Measurements from ENCODE around the gene DAP.

Gene DAP

DNA sequence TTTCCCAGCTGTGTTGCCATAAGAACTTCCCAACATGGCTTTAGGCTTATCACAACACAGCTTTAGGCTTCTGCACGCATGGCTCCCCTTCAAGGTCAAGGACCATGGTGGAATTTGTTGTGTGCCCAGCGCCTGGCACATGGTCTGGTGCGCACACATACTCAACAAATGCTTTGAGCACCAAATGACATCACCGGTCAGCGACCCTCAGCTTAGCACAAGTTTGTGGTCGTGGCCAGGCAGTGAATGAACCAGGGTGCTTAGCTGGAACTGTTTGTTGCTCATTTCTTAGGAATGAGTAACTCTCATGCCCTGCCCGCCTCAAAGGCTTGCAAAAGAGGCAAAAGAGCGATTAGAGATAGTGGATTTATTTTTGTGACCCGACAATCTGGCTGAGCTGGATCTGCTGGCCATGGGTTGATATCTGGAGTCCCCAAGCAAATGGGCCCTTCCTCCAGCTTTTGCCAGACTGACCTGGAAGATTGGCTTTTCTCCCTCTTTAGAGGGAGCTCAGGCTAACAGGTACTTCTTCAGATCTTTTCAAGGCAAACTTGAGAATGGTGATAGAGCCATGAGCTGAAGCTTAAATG is 58.9 kb downstream of the DAP start:
- peak; percentile 98 for DNase-seq
- in situ Hi-C loops (cut with HindIII; ENCODE audit: low pct_ligation_motif_present, low pct_unique_long_range_greater_than_20kb, low sequenced_read_pairs), result no loop called here

DNA sequence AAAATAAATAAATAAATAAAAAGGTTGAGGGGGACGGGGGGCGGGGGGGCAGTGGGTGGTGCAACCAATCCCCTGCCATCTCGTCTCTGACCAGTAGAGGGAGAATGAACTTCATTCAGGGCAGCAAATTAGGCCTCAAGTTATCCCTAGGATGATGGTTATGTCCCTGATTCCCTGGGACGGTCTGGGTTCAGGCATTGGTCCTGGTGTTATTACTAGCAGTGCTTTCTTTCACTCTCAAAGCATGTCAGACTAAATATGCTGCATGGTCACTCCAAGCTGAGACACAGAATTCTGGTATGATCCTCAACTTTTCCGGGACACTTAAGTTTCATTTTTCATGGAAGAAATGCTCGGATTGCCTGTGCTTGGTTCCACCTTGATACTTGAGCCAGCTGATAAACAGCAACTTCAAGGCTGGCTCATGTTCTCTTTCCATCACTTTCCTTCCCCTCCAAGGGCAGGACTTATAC is 59.4 kb downstream of the DAP start:
- in situ Hi-C loops (cut with HindIII; ENCODE audit: low pct_ligation_motif_present, low pct_unique_long_range_greater_than_20kb, low sequenced_read_pairs), result no loop called here
- peak; percentile 66 for DNase-seq

DNA sequence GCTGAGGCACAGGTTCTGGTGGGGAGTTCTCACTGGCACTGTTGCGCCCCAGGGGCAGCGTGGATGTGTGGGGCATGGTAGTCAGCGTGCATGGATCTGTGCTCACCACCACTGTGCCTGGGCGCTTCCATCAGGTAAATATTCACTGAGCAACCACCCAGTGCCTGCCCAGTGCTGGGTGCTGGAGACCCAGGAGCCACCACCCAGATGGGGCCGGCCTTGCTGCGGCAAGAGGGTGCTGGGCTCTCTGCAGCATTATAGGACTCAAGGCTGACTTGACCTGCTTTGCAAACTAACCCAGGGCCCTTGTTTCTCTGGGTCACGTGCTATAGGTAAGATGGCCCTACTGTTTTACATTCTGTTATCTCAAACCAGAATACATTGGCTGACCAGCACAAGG is 60.5 kb downstream of the DAP start:
- in situ Hi-C loops (cut with HindIII; ENCODE audit: low pct_ligation_motif_present, low pct_unique_long_range_greater_than_20kb, low sequenced_read_pairs), result no loop called here

DNA sequence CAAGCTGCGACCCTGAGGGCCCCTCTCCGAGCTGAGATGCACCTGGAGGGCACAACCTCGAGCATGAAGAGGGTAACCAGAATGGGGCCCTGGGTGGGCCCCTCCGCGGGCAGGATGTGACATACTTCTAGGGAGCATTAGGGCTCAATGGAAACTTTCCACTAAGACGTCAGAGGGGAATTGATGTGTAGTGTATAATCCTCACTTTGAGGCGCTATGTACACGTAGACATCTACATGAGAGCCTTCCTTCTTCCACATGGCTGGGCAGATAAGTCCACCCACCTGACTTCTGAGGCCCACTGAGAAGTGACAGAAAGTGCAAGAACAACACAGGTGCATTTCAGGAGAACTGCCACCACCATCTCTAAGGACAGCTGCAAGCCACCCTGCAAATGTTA is 61.0 kb downstream of the DAP start:
- in situ Hi-C loops (cut with HindIII; ENCODE audit: low pct_ligation_motif_present, low pct_unique_long_range_greater_than_20kb, low sequenced_read_pairs), result no loop called here
- no peak for DNase-seq

More for the DNA sequence above, 60.5 kb downstream of the DAP start:
- DNase-seq, result no peak

DNA sequence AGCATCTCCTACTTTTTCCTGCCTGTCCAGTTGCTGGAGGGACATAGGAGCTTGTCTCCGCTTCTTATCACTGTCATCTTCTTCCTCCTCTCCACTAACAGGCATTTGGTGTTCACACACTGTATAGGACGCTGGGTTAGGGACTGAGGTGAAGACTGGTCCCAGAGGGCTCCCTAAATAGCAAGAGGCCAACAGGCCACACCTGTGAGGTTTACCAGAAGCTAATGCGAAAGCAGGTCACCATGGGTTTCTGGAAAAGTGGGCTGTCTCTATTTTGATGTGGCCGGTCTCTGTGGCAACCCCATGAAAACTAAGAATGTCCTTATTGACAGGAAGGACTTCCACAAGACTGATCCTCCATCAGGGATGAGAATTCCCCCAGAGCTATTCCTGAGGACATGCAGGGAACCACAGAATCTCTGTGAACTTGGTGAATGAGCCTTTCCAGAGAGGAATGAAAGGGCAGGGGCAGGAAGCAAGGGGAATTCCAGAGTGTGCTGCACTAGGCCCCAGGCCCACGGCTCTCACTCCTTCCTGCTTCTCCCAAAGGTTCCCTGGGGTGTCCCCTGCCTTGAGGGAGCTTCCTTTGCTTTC is 61.7 kb downstream of the DAP start:
- in situ Hi-C loops (cut with HindIII; ENCODE audit: low pct_ligation_motif_present, low pct_unique_long_range_greater_than_20kb, low sequenced_read_pairs), result no loop called here
- DNase-seq, result no peak

DNA sequence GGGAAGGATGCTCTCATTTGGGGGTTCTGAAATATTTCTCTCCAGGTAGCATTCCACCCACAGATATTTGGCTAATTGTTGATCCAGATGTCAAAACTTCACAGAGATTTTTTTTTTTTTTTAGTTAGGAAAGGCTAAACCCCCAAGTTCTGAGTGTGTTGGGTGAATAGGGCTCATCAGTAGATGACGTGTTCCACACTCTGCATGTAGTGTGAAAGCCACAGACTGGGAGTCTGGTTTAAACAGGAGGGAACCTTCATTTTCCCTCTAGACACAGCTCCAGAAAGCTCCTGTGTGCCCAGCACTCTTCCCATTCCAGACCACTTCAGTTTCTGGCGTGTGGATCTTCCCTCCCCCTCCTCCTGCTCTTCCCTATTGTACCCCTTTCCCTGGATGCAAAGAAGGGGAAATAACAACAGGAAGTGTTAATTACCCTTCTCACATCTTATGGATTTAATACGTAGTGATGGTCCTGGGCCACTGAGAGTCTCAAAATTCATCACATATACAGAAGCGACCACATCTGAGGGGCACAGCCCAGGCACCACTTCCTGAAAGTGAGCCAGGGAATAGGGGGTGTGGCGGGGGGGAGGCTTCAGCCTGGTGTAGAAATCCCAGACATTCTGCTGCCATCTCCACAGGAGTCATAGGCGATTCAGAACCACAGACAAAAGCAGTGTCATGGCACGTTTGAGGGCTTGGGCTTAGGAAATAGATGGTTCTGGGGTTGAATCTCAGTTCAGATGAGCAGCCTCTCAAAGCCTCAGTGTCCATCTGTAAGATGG is 65.1 kb downstream of the DAP start:
- in situ Hi-C loops (cut with HindIII; ENCODE audit: low pct_ligation_motif_present, low pct_unique_long_range_greater_than_20kb, low sequenced_read_pairs), result no loop called here
- no peak for DNase-seq

DNA sequence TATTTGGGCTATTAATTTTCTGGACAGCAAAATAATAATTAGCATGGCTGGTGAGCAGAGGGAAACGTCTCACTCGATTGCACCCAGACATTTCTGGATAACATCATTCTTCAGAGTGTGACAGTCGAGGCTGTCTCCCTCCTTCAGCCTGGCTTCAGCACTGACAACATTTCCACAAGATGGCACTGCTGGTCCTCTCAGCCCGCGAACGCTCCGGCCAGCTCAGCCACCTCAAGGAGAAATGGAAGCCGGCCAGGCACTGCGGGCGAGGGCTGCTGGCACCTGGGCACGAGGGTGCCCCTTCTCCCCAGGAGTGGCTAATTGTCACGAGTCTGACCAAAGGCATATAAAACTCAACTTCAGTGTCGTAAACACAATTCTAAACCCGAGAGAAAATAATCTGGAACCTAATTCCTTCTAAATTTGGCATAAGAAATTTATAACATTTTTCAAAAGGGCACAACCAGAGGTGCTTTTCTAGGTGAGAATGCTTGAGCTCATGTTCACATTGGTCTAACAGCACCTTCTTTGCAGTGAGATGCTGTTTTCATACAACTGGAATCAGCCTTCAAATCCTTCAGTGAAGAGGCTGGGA is 65.9 kb downstream of the DAP start:
- DNase-seq, result peak; percentile 77
- in situ Hi-C loops (cut with HindIII; ENCODE audit: low pct_ligation_motif_present, low pct_unique_long_range_greater_than_20kb, low sequenced_read_pairs), result no loop called here

DNA sequence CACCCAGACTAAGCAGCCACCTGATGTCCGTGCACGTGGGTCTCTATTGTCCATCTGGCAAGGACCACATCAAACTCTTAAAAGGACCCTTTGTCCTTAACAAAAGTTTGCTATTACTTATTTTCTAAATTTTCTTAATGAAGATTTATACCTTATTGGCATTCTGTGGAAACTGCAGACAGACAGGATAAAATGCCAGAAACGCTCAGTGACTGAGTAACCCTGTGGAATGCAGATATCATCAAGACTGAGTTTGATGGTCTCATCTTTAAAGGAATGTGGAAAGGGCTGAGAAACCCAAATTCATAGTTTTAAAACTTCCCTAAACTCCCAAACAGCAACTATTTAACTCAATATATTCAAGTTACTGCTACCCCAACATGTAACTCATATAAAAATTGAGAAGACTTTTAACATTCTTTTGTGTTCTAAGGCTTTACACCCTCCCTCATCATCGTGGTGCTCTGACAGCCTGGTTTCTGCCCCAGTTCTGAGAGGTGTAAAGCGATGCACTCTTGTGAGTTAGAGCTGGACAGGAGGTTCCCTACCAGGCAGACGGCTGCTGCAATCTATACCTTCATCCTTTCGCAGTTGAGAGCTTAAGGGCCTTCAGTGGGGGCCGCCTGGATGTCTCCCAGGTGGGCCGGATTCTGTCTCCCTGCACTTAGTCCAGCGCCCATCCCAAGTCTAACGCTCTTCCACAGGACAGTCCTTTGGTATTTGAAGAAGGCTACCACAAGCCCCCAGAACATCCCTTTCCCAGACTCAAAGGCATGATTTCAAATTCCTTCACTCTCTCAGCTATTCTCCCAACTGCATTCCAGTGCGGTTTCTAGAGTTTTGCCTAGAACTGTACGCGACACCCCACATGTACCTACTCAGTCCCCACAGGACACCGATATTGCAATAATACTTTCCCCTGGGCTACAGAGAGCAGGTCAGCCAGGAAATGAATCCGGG is 68.9 kb downstream of the DAP start:
- DNase-seq, result peak; percentile 63
- in situ Hi-C loops (cut with HindIII; ENCODE audit: low pct_ligation_motif_present, low pct_unique_long_range_greater_than_20kb, low sequenced_read_pairs), result no loop called here

DNA sequence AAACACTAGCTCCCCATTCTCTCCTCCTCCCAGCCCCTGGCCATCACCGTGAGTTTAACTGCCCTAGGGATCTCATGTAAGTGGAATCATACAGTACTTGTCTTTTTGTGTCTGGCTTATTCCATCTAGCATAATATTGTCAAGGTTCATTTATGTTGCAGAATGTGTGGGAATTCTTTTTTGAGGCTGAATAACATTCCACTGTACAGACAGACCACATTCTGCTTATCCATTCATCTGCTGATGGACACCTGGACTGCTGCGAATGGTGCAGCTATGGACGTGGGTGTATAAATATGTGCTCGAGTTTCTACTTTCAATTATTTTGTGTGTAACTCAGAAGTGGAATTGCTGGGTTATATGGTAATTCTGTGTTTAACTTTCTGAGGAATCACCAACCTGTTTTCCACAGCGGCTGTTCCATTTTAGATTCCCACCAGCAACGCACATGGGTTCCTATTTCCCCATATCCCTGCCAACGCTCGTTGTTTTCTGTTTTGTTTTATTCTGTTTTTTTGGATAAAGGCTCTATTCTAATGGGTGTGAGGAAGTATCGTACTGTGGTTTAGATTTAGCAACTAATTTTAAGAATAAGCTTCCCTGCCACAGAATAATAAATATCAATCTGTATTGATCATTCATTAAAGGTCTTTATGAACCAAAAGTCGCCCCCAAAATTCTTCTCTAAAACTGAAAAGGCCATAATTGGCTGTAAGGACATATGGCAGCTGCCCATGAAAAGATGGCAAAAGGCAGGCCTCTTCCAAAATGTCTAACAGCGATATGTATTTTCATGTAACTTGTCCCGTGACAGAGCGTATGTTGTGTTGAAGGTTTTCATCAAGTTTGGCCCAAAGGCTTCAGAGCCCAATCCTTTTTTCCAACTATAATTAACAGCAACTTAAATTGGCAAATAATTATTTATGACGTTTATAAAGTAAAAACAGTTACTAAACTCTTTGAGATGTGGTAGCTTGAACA is 70.3 kb downstream of the DAP start:
- DNase-seq, result peak; percentile 42
- in situ Hi-C loops (cut with HindIII; ENCODE audit: low pct_ligation_motif_present, low pct_unique_long_range_greater_than_20kb, low sequenced_read_pairs), result no loop called here

DNA sequence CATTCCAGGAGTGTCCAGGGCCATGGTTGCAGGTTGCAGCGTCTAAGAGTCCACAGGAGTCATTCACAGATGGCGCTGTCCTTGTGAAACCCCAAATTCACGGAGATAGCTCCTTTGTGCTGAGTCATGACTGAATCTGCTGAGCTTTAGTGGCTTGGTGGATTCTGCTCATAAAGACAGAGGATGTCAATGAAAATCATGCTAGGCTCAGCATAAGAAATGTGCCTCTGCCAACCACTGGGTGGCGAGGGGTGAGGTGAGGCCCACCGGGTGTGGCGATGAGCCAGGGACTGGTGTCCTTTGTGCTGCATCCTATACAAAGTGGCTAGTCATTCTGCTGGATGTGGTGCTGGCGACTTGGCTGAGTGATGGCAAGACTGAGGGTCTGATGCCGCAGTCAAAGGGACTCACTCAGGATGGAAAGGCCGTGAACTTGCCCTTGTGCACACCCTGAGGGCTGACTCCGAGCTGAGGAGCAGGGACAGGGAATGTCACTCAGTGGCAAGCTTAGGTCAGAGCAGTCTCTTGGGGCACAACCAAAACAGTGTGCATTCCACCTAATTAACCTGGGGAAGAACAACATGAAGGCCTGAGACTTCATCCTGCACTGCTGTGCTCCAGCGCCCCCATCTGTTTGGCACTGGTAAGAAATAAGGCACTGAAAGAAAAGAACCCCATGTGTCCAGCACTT is 71.5 kb downstream of the DAP start:
- in situ Hi-C loops (cut with HindIII; ENCODE audit: low pct_ligation_motif_present, low pct_unique_long_range_greater_than_20kb, low sequenced_read_pairs), result no loop called here
- DNase-seq, result peak; percentile 50

DNA sequence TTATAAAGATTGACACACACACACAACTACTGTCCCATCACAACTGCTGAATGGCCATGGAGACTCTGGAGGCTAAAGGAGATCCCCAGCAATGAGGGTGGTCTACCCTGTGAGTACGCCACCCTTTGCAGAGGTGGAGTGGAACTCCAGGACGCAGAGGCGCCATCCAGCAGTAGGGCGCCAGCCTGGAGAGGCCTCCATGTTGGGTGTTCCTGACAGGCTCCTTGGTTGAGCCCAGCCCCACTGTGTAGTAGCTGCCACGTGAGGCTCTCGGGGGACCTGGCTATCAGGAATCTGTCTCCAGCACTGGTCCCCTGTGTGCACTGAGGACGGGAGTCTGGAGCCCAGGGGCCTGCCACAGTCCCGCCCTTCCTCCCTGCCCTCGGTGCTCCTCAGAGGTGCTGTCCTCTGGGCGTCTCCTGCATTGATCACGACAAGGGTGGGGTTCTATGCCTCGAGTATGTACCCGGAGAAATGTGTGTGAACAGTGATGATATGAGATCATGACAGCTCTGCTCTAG is 72.3 kb downstream of the DAP start:
- DNase-seq, result no peak
- in situ Hi-C loops (cut with HindIII; ENCODE audit: low pct_ligation_motif_present, low pct_unique_long_range_greater_than_20kb, low sequenced_read_pairs), result no loop called here

DNA sequence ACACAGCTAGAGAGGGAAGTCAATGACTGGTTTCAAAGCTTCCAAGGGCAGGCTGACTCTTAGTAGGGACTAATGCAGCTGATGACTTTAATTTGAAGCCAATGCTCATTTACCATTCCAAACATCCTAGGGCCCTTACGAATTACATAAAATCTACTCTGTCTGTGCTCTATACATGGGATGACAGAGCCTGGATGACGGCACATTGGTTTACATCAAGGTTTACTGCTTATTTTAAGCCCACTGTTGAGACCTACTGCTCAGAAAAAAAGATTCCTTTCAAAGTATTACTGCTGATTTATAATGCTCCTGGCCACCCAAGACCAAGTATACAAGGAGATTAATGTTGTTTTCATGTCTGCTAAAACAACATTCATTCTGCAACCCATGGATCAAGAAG is 74.1 kb downstream of the DAP start:
- in situ Hi-C loops (cut with HindIII; ENCODE audit: low pct_ligation_motif_present, low pct_unique_long_range_greater_than_20kb, low sequenced_read_pairs), result no loop called here
- no peak for DNase-seq

DNA sequence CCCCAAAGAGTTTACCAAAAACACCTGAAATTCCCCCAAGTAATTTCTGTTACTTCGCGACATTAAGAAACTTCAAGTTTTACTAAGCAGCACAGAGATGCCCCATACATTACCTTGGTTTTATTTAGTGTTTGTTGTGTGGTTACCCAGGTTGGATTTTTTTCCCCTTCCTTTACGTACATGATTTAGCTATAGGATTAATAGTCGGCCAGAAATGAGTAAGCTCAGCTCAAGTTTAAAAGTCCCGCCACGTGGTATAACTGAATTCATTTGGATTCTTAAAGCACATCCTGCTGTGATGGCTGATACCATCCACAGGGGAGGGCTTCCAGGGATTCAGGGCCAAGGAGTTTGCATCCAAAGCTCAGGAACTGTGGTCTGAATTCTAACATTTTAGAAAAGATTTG is 75.9 kb downstream of the DAP start:
- in situ Hi-C loops (cut with HindIII; ENCODE audit: low pct_ligation_motif_present, low pct_unique_long_range_greater_than_20kb, low sequenced_read_pairs), result no loop called here
- no peak for DNase-seq

DNA sequence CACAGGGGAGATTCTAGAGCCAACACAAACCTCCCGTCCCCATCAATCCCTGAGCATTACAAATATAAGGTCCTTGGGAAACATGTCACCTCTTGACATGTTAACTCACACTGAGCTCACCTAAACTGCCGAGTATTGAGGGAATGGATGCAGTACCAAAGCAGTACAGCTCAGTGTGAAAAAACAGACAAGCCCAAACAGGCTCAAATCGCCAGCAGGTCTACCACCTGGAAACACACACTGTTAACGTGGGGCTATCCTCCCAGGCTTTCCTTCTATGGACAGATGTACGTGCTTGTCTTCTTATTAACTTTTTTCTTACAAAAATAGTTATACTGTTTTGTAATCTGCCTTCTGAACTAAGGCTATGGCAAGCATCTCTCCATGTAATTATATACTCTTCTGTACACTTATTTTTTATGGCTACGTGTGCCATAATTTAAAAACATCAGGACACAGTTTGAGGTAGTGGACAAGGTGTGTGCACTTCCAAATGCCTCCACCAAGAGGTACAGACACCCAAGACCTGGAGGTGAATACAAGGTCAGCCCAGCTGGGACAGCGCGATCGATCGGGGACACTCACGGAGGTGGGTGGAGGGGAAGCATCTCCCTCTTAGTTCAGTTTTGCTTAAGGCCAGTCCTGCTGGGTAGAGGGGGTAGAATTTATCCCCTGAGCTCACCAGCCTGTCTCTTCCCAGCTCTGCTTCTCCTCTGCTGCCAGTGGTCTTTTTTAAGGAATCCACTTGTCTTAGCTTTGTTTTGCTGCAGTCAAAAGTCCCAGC is 76.5 kb downstream of the DAP start:
- in situ Hi-C loops (cut with HindIII; ENCODE audit: low pct_ligation_motif_present, low pct_unique_long_range_greater_than_20kb, low sequenced_read_pairs), result no loop called here
- DNase-seq, result no peak

DNA sequence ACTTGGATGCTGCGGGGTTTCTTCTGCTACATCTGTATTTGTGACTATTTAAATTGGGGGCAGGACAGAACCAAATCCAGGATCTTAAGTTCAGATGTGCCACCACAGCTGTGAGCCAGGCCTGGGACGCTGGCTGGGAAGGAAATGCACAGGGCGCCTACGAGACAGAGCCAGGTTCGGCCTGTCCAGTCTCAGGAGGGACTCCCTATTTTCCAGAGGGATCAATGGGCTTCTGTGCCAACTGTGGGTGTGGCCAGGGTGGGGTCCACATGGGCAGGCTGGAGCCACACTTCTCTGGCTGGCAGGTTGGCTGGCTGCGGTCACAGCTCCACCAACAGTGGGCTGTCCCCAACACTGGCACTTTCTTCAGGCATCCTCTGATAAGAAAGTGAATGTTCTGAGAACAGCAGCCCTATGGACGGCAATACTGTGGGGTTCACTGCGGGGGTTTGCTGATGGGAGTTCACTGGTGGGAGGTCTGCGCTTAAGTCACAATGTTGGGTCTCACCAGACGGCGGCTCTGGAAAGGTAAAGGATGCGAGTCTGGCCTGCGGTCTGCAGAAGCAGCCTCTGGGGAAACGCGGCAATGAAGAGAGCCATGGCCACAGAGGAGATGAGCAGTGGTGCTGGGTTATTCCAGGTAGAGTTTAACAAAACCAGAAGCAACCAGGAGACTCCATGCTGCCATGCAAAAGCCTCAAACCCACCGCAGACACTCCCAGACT is 78.1 kb downstream of the DAP start:
- no peak for DNase-seq
- in situ Hi-C loops (cut with HindIII; ENCODE audit: low pct_ligation_motif_present, low pct_unique_long_range_greater_than_20kb, low sequenced_read_pairs), result no loop called here

Data from ACHN (cell line).